Pancreas (tissue), 10 donors: Measurements from ENCODE around the gene CCL5. TPM values are rescaled to one million over a fixed set of nuclear protein-coding genes. Genes with fewer than 3 reads are reported as not detected.

Experiments used
- ATAC-seq, 4 donors: fragments of 200-7000 bp; cut with Tn5 transposase; one replicate each; pipeline versions ENCODE4 v1.8.0 to v1.9.1; 2020; ENCODE audit warnings: mild to moderate bottlenecking in 4 of 4, moderate library complexity in 4 of 4
- DNase-seq, 6 donors: peaks; one replicate each; pipeline ENCODE4 v3.0.0-alpha.2; 2020
- FAIRE-seq: peaks from 2 replicates; lab custom pipeline; 2012; peaks lifted over from hg19 to GRCh38; lab: Jason Lieb, UNC
- H3K27ac ChIP-seq, 4 donors: fragments of 200-600 bp; sonication (generic); 1 replicate in 3 of 4; 2 replicates in 1 of 4; pipeline versions ENCODE4 v1.5.0 to v1.8.0; 2020
- H3K27me3 ChIP-seq, 4 donors: fragments of 200-600 bp; one replicate each; pipeline ENCODE4 v1.8.0; 2021
- H3K36me3 ChIP-seq, 3 donors: fragments of 200-600 bp; sonication (generic) in 1 of 3; one replicate each; pipeline versions ENCODE4 v1.5.0 to v1.8.0; 2020 to 2021
- H3K4me1 ChIP-seq, 3 donors: fragments of 200-600 bp; one replicate each; pipeline ENCODE4 v1.8.0; 2021
- H3K4me3 ChIP-seq, 4 donors: fragments of 200-600 bp; sonication (generic) in 2 of 4; one replicate each; pipeline versions ENCODE4 v1.5.0 to v1.8.0; 2020 to 2021
- H3K9me3 ChIP-seq, 4 donors: fragments of 200-600 bp; one replicate each; pipeline ENCODE4 v1.8.0; 2021
- CTCF ChIP-seq, 4 donors: fragments of 200-600 bp; sonication (generic) in 3 of 4; IDR thresholded peaks; one replicate each; pipeline versions ENCODE4 v1.5.0 to v1.8.0; 2021; ENCODE audit warnings: antibody characterized with exemption in 4 of 4
- WGBS, 2 donors: extraction: QIAGEN DNeasy Blood & Tissue Kit; methylation state at CpG; one replicate each; pipeline ENCODE4 v1.1.7; 2013; 5-methylcytosine and 5-hydroxymethylcytosine counted together
- intact Hi-C, 3 donors: fragments of 100-400 bp; cut with DNase I; formaldehyde crosslinking; loops; one replicate each; pipeline versions ENCODE4 v1.11.1 to v1.14.2; 2022
- polyA plus RNA-seq, 2 donors: library from polyadenylated mRNA; stranded (reverse); fragments of 200-250 nt; gene quantifications; one replicate each; pipeline ENCODE4 v1.2.3, GENCODE V29; 2013
- total RNA-seq, 6 donors: library from RNA; stranded (reverse); fragmentation: NEBNext Ultra II Directional in 4 of 6; extraction: Animal tissue kit (Norgen Biotek cat#: 25700) in 4 of 6; gene quantifications; one replicate each; pipeline versions ENCODE4 v1.2.1 to v1.2.4, GENCODE V29; 2021 to 2023
- donor health status: healthy with polysubstance abuse.
- donor health status: DM: no; HTN: no; CAD: no; lungs with moderate emphysema.
- donor health status: DM: no; HTN: no; CAD: no.
- donor health status: control.
- donor health status: control.
- donor health status: Bipolar disorder and iron deficiency.
- donor health status: DM: yes; HTN: yes; CAD: no.
- donor health status: DM: no; HTN: no; CAD: no.
- donor health status: DM: no; HTN: no; CAD: no.
- donor health status: DM: yes; HTN: yes; CAD: no.

The CCL5 gene
- total and polyA plus RNA-seq, 8 donors = 0.47 to 3.5 (median 1.8) TPM

GRCh38 chr17:35825206-35825605 lies 55.0 kb downstream of the CCL5 start:
- Histone ChIP-seq H3K36me3 (peaks cover 0 to 27% (median 3%) of the 10 kb centered on the region in 3 donors), H3K9me3 (no peaks in the 10 kb centered on the region), H3K4me1 (no peaks in the 10 kb centered on the region), H3K27ac (no peak overlapping the region), H3K4me3 (no peak overlapping the region), H3K27me3 (no peaks in the 10 kb centered on the region)
- intact Hi-C loops = no loop called here
- ATAC-seq (no peak), FAIRE-seq (no peak), DNase-seq (no peak)
- WGBS, 2 donors = 93 to 96% methylated on average over 1 of the region's 1 CpG
- TF ChIP-seq CTCF (IDR thresholded peaks at IDR 0.05) = no peak

Other genes starting within 250 kb of the CCL5 start
- gene RASL10B, start 148.7 kb downstream of the CCL5 start, total RNA-seq = 1 to 10 TPM; 3.1 to 4.9 (median 4.0) TPM
- 1 to 10 TPM; 2.5 to 6.3 TPM for gene RASL10B, start 148.7 kb downstream of the CCL5 start, polyA plus RNA-seq
- gene GAS2L2, start 127.1 kb downstream of the CCL5 start, total RNA-seq = under 1 TPM; 0.03 to 0.15 (median 0.07) TPM
- under 1 TPM in 1 of 2 donors, not detected in 1; 0.33 TPM for gene GAS2L2, start 127.1 kb downstream of the CCL5 start, polyA plus RNA-seq
- gene C17orf50, start 119.5 kb downstream of the CCL5 start, total RNA-seq = under 1 TPM in 2 of 6 donors, not detected in 4; 0.17 to 0.28 TPM
- gene C17orf50, start 119.5 kb downstream of the CCL5 start, polyA plus RNA-seq = under 1 TPM in 1 of 2 donors, not detected in 1; 0.12 TPM
- gene MMP28, start 84.7 kb downstream of the CCL5 start, total RNA-seq = 1 to 10 TPM in 2 of 6 donors, under 1 TPM in 4; 0.20 to 2.5 (median 0.78) TPM
- gene MMP28, start 84.7 kb downstream of the CCL5 start, polyA plus RNA-seq = 1 to 10 TPM; 3.0 to 3.8 TPM
- 10 to 100 TPM; 62.9 to 85.2 (median 69.0) TPM for gene TAF15, start 70.9 kb downstream of the CCL5 start, total RNA-seq
- 10 to 100 TPM; 73.5 to 88.1 TPM for gene TAF15, start 70.9 kb downstream of the CCL5 start, polyA plus RNA-seq
- gene HEATR9, start 11.5 kb downstream of the CCL5 start, total RNA-seq = not detected
- not detected for gene HEATR9, start 11.5 kb downstream of the CCL5 start, polyA plus RNA-seq
- gene RDM1, start 50.4 kb upstream of the CCL5 start, total RNA-seq = under 1 TPM in 1 of 6 donors, not detected in 5; 0.31 TPM
- gene RDM1, start 50.4 kb upstream of the CCL5 start, polyA plus RNA-seq = not detected
- not detected for gene LYZL6, start 63.4 kb upstream of the CCL5 start, total RNA-seq
- gene LYZL6, start 63.4 kb upstream of the CCL5 start, polyA plus RNA-seq = not detected
- gene CCL16, start 101.1 kb upstream of the CCL5 start, total RNA-seq = not detected
- gene CCL16, start 101.1 kb upstream of the CCL5 start, polyA plus RNA-seq = under 1 TPM; 0.14 to 0.30 TPM
- gene CCL14, start 106.4 kb upstream of the CCL5 start, total RNA-seq = 10 to 100 TPM in 1 of 6 donors, 1 to 10 TPM in 5; 1.9 to 11.5 (median 5.0) TPM
- 10 to 100 TPM in 1 of 2 donors, 1 to 10 TPM in 1; 5.7 to 53.7 TPM for gene CCL14, start 106.4 kb upstream of the CCL5 start, polyA plus RNA-seq
- under 1 TPM in 3 of 6 donors, not detected in 3; 0.32 to 0.55 (median 0.32) TPM for gene CCL15, start 121.2 kb upstream of the CCL5 start, total RNA-seq
- under 1 TPM in 1 of 2 donors, not detected in 1; 0.59 TPM for gene CCL15, start 121.2 kb upstream of the CCL5 start, polyA plus RNA-seq
- 1 to 10 TPM in 2 of 6 donors, under 1 TPM in 2, not detected in 2; 0.39 to 2.2 (median 0.93) TPM for gene CCL23, start 137.6 kb upstream of the CCL5 start, total RNA-seq
- under 1 TPM; 0.46 to 0.70 TPM for gene CCL23, start 137.6 kb upstream of the CCL5 start, polyA plus RNA-seq
- gene CCL18, start 183.9 kb upstream of the CCL5 start, total RNA-seq = 1 to 10 TPM in 2 of 6 donors, under 1 TPM in 2, not detected in 2; 0.13 to 1.5 (median 1.1) TPM
- not detected for gene CCL18, start 183.9 kb upstream of the CCL5 start, polyA plus RNA-seq
- 1 to 10 TPM in 4 of 6 donors, under 1 TPM in 2; 0.28 to 3.5 (median 1.2) TPM for gene CCL3, start 209.8 kb upstream of the CCL5 start, total RNA-seq
- under 1 TPM; 0.56 to 0.76 TPM for gene CCL3, start 209.8 kb upstream of the CCL5 start, polyA plus RNA-seq
- gene CCL4, start 223.5 kb upstream of the CCL5 start, total RNA-seq = 1 to 10 TPM in 4 of 6 donors, under 1 TPM in 2; 0.28 to 2.0 (median 1.5) TPM
- under 1 TPM; 0.47 to 0.99 TPM for gene CCL4, start 223.5 kb upstream of the CCL5 start, polyA plus RNA-seq